ENCODE data around the gene GUCY1A2.
"Not testable (repeated sequence)": the region's sequence is repeated elsewhere in the genome, so short reads cannot be mapped to it uniquely, and the experiment has no call there.

The GUCY1A2 gene

GRCh38 chr11:106840146-106840545 lies 178.1 kb downstream of the GUCY1A2 start:
- no peak for DNase-seq (ENCODE audit: low read depth, low spot score)

DNA sequence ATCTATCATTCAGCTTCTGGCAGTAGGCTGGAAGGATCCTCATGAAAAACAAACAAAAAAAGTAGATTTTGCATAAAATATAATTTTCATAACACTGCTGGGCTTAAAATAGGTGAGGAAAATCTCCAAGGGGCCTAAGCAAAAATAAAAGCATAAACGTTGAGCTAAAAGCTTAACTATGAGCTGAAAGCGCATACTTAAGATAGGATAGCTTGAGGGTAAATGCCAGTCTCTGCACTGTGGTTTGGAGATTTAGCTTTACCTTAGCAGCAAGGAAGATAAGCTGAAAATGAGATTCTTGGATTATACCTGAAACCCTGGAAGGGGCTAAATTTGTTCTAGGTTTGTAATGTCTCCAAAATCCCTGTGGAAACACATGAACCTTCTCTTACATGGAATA lies 183.7 kb downstream of the GUCY1A2 start:
- no peak for DNase-seq (ENCODE audit: low read depth, low spot score)

- no peak for DNase-seq (ENCODE audit: low read depth, low spot score)
Measured at GRCh38 chr11:106828976-106829375, 189.3 kb downstream of the GUCY1A2 start.

DNA sequence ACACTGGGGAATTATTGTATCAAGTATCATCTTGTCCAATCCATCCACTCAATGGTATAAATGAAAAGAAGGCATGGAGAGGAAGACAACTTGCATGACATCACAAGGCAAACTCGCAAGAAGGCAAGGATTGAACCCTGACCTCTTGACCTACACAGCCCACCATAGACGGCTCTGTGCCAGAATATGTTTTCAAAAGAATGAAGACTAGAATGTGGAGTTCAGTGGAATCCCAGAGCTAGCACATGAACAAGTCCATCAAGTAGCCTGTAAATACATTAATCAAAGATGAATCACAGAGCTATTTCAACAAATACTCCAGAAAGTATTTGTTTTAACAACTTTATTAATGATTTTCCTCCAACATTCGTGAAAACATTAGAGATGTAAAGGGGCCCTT lies 189.7 kb downstream of the GUCY1A2 start:
- DNase-seq (ENCODE audit: low read depth, low spot score): no peak

GRCh38 chr11:106827687-106828086 lies 190.6 kb downstream of the GUCY1A2 start:
- no peak for DNase-seq (ENCODE audit: low read depth, low spot score)

GRCh38 chr11:106826558-106826957 lies 191.7 kb downstream of the GUCY1A2 start:
- DNase-seq (ENCODE audit: low read depth, low spot score): not testable (repeated sequence)

DNA sequence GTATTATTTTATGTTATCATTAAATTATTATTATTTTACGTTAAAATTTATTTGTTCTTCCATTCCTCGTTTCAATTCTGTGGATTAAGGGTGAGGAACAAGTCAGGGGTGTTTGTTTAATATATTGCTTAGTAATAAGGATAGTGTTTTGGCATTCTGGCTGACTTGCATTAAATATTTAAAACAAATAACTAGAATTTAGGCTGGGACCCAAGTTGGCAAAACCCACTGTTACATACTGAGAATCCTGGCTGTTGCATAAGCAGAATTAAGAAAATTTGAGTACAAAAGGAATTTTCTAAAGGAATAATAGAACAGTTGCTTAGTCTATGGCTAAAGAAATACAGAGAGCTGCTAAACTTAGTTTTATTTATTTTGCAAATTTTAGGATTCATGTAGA lies 196.4 kb downstream of the GUCY1A2 start:
- no peak for DNase-seq (ENCODE audit: low read depth, low spot score)

- DNase-seq (ENCODE audit: low read depth, low spot score): no peak
Measured at GRCh38 chr11:106821291-106821690, 197.0 kb downstream of the GUCY1A2 start.

GRCh38 chr11:106818443-106818842 lies 199.8 kb downstream of the GUCY1A2 start:
- no peak for DNase-seq (ENCODE audit: low read depth, low spot score)

DNA sequence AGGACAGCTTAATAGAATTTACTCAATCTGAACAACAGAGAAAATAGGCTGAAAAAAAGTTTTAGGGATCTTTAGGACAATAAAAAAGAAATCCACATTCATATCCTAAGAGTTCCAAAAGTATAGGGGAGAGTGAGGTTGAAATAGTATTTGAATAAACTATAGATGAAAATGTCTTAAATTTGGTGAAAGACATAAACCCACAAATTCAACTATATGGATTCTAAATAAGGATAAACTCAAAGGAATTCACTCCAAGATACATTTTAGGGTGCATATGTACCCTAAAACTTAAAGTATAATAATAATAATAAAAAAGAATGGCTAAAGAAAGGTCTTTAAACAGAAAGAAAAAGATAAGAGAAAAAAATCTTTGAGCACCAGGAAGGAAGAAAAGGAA lies 203.1 kb downstream of the GUCY1A2 start:
- no peak for DNase-seq (ENCODE audit: low read depth, low spot score)

DNA sequence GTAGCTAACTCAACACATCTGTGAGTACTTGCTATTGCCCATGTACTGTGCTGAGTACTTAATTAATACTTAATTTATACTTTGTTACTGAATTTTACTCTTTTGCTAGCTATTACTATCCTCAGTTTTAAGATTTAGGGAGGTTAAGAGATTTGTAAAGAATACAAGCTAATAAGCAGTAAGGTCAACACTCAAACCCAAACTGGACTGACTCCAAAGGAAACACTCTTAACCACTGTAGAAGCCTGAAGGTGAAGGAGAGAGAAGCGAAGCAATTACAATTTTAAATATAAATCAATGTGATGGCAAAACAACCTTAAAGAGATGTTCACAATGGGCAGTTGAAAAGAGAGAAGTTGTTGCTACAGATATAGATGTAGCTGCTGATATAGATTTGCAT lies 204.5 kb downstream of the GUCY1A2 start:
- no peak for DNase-seq (ENCODE audit: low read depth, low spot score)

GRCh38 chr11:106794058-106794457 lies 224.2 kb downstream of the GUCY1A2 start:
- no peak for DNase-seq (ENCODE audit: low read depth, low spot score)

DNA sequence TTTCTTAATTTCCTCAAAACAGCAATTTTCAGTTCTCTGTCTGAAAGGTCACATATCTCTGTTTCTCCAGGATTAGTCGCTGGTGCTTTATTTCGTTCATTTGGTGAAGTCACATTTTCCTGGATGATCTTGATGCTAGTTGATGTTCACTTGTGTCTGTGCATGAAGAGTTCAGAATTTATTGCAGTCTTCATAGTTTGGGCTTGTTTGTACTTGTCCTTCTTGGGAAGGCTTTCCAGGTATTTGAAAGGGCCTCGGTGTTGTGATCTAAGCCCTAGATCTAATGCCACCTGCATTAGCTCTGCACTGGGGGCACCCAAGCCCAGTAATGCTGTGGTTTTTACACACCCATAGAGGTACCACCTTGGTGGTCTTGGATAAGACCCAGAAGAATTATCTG lies 228.9 kb downstream of the GUCY1A2 start:
- no peak for DNase-seq (ENCODE audit: low read depth, low spot score)

- DNase-seq (ENCODE audit: low read depth, low spot score): no peak
Measured at GRCh38 chr11:106787454-106787853, 230.8 kb downstream of the GUCY1A2 start.

DNA sequence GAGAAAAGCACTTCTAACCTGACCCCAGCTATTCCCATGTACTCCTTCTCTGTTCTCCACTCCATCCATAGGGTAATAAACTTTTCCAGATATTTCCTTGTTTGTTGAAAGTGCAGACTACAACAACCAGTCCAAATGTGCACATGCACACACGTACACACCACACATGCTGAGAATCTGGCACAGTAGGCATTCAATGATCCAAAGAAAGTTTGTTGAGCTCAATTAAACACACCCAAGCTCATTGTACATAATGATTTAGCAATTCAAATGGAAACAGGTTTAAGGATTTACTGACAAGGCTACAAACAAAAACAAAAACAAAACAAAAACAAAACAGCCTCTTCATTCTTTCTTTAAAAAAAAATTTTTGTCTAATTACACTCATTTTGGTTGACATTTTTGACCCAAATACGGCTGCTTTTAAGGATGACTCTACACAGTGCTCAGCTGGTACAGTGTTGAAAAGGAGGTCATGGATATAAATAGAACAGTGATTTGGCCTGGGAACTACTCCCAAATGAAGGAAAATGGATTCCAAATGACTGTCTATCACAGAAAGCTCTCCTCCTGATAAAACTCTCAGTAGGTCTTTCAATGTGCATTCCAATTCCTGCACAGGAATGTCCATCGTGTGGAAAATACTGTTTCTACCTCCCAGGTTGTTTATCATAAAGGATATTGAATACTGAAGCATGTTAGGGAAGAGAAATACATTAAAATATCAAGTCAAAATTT lies 232.2 kb downstream of the GUCY1A2 start:
- no peak for DNase-seq (ENCODE audit: low read depth, low spot score)

- not testable (repeated sequence) for DNase-seq (ENCODE audit: low read depth, low spot score)
Measured at GRCh38 chr11:106777302-106777701, 241.0 kb downstream of the GUCY1A2 start.

GRCh38 chr11:106770489-106771085 lies 247.7 kb downstream of the GUCY1A2 start:
- DNase-seq (ENCODE audit: low read depth, low spot score): no peak

- no peak for DNase-seq (ENCODE audit: low read depth, low spot score)
Measured at GRCh38 chr11:106765469-106766258, 252.6 kb downstream of the GUCY1A2 start.

GRCh38 chr11:106763501-106763900 lies 254.8 kb downstream of the GUCY1A2 start:
- no peak for DNase-seq (ENCODE audit: low read depth, low spot score)

DNA sequence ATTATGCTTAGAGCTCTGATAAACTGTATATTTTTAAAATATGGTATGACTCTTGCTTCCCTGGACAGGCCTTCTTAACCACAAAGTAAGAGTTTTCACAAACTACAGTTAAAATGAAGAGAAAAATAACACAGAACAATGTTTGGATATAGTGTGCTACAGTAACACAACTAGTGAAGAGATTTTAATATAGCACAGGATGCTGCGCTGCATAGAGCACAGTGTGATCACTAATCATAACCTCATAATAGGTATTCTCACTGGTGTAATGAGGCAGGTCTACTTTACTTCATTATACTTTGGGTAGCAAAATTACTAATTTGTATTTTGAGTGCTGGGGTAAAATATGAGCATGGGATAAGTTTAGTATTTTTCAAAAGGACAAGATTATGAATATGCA lies 256.5 kb downstream of the GUCY1A2 start:
- no peak for DNase-seq (ENCODE audit: low read depth, low spot score)

DNA sequence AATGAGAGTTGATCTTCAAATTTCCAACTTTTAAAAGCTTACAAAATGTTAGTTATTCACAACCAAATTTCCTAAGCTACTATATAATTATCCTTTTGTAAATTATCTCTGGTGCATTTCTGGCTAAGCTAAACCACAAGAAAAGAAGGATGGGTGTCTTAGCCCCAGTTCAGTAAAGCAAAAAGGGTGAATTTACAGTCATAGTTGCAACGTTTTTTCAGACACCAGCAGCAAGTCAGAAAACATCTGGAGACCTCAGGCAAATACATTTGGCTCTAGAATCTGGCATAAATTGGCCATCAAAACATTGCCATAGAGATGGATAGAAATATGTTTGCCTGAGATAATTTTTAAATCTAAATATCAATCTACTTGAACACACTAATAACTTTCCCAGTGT lies 257.0 kb downstream of the GUCY1A2 start:
- DNase-seq (ENCODE audit: low read depth, low spot score): no peak

- DNase-seq (ENCODE audit: low read depth, low spot score): no peak
Measured at GRCh38 chr11:106748059-106748458, 270.2 kb downstream of the GUCY1A2 start.

- DNase-seq (ENCODE audit: low read depth, low spot score): no peak
Measured at GRCh38 chr11:106745941-106746340, 272.3 kb downstream of the GUCY1A2 start.
